G401.6 (cell line): Measurements from ENCODE around the gene CIDEC.

Experiments
- FAIRE-seq: peaks from 2 replicates; lab custom pipeline; 2012; peaks lifted over from hg19 to GRCh38; lab: Jason Lieb, UNC

CIDEC gene

DNA sequence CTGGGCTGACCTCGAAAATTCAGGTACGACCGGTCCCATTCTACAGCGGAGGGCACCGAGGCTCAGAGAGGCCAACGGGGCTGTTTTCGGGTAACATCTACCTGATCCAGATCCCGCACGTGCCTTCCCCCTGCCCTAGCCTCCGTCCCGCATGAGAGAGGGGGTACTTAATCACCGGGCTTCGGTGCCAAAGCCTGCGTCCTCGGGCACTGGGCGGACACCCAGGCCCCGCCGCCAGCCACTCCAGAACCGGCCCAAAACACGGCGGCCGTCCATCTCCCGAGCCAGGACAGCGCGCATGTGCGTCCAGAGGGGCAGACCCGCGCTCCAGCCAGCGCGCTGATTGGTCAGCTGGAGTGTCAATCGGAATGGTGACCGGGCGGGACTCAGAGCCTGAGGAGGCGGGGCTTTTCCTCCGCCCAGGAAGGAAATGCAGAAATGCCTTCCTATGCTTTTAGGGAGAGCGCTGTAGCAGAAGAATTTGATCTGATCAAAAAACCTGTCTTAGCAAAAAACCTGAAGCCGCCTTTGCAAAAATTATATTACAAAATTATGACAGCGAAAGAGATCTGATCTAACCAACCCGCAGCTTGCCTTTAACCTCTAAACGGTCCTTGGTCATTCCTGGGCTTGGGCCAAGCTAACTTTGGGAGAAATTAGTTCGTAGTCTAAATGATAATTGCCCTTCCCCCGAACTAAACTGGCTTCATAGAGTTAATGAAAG lies 36.2 kb downstream of the CIDEC start, which contains the start of gene RPUSD3:
Gene RPUSD3, minus strand, starts transcription at position 294 of the 724 bp plus-strand sequence. Its CDS starts 18 bp downstream, at position 276.
- peak; percentile 89 for FAIRE-seq

- FAIRE-seq, result no peak
Measured at GRCh38 chr3:9841015-9841414, 39.0 kb downstream of the CIDEC start.

DNA sequence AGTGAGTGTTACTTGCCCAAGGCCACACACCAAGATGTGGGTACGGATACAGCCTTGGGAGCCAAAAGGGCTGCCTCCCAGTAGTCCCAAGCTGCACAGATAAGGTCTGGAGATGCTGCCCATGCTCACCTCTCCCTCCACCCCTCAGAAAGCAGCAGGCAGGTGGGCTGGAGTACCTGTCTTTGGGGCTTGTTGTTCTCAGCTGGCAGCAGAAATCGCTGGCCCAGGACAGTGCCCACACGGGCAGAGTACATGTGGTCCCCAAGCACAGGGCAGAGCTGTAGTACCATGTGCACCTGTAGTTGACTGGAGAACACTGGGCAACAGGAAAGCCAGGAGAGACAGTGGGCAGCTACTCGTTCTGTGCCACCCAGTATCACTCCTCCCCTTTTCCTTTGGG lies 41.2 kb downstream of the CIDEC start:
- FAIRE-seq, result no peak

DNA sequence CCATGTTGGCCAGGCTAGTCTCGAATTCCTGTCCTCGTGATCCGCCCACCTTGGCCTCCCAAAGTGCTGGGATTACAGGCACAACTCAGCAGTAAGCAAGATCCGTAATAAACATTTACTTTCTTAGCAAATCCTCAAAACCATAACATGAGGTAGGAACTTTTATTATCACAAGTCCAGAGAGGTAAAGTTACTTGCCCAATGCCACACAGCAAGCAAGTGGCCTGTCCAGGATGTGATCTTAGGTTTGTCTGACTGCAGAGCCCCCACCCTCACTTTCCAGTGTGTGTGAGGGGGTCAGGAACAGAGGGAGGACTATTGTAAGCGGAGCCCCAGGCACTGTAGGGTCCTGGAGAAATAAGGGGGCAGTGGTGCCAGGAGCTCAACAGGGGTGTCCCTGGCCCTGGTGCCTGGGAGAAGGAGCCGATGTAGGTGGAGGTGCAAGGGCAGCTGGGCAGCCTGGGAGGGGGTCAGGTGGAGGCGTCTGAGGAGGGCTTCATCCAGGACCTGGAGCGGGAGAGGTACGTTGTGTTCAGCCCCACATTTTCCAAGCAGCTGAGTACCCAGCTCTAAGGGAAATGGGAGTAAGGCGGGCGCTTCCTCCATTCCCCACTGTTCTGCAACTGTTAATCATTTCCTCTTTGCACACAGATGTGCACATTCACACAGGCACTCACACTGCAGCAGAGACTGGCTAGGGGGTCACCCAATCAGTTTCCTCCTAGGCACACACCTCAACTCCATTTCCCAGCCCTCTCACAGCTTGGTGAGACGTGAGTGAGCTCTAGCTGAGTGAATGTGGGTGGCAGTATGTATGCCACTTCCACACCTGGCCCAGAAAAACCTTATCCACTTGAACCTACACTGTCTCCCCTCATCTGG lies 42.1 kb downstream of the CIDEC start:
- FAIRE-seq, result no peak

DNA sequence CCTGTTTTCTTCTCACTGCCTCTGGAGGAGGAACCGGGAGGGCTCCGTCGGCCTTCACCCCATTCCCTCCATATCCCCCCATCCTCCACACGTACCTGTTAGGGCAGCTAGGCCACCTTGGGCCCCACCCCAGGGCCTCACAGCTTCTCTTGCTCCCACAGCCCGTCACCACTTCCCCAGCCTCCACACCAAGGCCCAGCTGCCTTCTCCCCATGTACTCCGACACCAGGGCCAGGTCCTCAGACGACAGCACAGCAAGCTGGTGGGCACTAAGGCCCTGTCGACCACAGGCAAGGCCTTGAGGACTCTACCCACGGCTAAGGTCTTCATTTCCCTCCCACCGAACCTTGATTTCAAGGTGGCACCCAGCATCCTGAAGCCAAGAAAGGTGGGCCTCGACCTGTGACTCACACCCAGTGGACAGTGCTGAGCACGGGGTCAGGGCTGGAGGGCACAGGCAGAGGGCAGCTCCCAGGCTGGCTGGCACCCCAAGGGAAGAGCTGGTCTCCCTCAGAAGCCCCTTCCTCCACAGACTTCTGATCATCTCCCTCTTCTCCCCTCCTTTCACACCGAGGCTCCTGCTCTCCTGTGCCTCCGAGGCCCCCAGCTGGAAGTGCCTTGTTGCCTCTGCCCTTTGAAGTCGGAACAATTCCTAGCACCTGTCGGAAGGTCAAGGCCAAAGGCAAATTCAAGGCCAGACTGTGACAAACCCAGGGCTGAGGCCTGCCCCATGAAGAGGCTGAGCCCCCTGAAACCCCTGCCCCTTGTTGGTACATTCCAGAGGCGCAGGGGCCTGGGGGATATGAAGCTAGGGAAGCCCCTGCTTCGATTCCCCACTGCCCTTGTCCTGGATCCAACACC lies 45.3 kb downstream of the CIDEC start:
- no peak for FAIRE-seq

GRCh38 chr3:9833078-9833477 lies 47.0 kb downstream of the CIDEC start:
- FAIRE-seq, result no peak

GRCh38 chr3:9831253-9831652 lies 48.8 kb downstream of the CIDEC start:
- FAIRE-seq, result no peak

DNA sequence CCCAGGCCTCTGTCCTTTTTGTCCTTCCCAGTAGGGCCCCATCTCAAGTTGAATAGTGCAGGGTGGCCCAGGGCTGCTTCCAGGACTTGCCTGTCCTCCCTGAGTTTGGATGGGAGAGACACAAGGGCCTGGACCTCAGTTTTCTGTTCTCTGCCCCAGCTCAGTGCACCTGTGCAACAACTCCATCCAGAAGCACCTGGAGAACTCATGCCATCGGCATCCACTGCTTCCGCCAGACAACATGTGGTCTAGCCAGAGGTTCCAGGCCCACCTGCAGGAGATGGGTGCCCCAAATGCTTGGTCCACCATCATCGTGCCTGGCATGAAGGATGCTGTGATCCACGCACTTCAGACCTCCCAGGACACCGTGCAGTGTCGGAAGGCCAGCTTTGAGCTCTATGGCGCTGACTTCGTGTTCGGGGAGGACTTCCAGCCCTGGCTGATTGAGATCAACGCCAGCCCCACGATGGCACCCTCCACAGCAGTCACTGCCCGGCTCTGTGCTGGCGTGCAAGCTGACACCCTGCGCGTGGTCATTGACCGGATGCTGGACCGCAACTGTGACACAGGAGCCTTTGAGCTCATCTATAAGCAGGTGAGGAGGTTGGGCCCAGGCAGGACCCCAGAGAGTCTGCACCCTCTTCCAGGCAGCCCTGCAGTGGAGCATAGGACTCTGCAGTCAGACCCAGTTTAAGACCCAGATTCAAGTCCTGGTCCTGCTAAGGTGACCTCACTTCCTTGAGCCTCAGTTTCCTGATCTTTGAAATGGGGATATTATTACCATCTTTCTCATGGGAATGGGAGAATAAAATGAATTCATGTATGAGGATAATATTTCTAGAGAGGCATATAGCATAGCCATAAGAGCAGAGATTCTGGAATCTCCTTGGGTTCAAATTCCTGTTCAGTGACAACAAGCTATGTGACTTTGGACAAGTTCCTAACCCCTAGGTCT lies 51.0 kb downstream of the CIDEC start:
- FAIRE-seq, result no peak

- no peak for FAIRE-seq
Measured at GRCh38 chr3:9826815-9827573, 53.1 kb downstream of the CIDEC start.

DNA sequence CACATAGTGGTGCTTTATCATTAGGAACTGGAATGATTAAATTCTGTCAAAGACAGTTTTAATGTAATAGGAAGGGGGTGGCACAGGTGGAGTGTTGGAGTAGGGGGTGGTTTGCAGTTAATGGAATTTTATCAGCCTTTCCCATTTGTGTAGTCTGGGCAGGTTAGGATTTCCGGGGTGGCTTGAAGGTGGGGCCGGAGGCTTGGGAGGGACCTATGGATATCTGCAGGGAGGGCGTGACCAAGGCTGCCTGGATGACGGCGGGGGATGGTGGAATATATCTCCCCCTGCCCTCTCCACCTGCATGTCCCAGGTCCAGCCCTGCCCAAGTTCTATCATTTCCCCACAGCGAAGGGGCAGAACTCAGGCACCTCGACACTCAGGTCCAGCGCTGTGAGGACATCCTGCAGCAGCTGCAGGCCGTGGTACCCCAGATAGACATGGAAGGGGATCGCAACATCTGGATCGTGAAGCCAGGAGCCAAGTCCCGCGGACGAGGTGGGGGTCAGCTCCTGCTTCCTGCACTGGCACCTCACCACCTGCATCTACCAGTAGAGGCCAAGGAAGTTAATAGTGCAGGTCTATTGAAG lies 54.5 kb downstream of the CIDEC start:
- FAIRE-seq, result no peak

GRCh38 chr3:9820946-9821345 lies 59.1 kb downstream of the CIDEC start:
- FAIRE-seq, result no peak

DNA sequence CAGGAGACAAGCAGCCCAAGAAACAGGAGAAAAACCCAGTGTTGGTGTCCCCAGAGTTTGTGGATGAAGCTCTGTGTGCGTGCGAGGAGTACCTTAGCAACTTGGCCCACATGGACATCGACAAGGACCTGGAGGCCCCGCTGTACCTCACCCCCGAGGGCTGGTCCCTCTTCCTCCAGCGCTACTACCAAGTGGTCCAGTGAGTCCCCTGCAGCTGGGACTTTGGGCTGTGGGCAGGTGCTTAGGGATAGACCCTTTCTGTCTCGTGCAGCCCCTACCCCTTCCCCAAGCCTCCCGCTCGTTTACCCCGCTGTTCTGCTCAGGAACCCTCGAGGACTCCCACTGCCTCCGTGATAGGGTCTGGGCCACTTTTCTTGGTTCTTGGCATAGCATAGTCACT lies 59.5 kb downstream of the CIDEC start:
- no peak for FAIRE-seq

- FAIRE-seq, result no peak
Measured at GRCh38 chr3:9818666-9819335, 61.3 kb downstream of the CIDEC start.

DNA sequence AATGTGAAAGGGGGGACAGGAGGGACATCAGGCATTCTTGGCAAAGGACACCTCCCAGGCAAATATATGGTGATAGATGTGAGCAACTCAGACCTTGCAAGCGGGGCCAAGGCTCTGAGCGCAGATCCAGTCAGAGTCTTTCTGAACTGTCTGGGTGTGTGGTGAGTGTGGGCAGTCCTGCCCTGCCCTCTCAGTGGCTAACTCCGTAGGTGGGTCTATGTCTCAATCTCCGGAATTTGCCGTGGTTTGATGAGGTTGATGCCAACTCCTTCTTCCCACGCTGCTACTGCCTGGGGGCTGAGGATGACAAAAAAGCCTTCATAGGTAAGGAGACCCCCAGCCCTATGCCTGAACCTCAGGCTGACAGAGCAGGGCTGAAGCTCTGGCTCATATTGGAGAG lies 62.6 kb downstream of the CIDEC start:
- no peak for FAIRE-seq
